Mucosa of stomach (tissue), 1 donor: ENCODE data around the gene CEP290.

Experiments
- H3K27me3 ChIP-seq: one replicate; pipeline ENCODE4 v1.7.0; 2013; ENCODE audit warnings: mild to moderate bottlenecking, low read length; ENCODE audit not compliant: control insufficient read depth, insufficient read depth
- H3K36me3 ChIP-seq: one replicate; pipeline ENCODE4 v1.7.0; 2013; ENCODE audit warnings: low read length; ENCODE audit not compliant: control insufficient read depth, insufficient read depth
- H3K4me1 ChIP-seq: one replicate; pipeline ENCODE4 v1.7.0; 2013; ENCODE audit warnings: mild to moderate bottlenecking, low read length; ENCODE audit not compliant: control insufficient read depth, insufficient read depth
- H3K4me3 ChIP-seq: one replicate; pipeline ENCODE4 v1.7.0; 2013; ENCODE audit warnings: low read length
- H3K9ac ChIP-seq: one replicate; pipeline ENCODE4 v1.7.0; 2013; ENCODE audit warnings: mild to moderate bottlenecking, low read length, moderate library complexity
- H3K9me3 ChIP-seq: one replicate; pipeline ENCODE4 v1.7.0; 2013; ENCODE audit warnings: mild to moderate bottlenecking, low read length, moderate library complexity; ENCODE audit not compliant: control insufficient read depth
- donor health status: Pancreatic carcinoma.

Gene CEP290

GRCh38 chr12:88132392-88132791, 9.5 kb downstream of the CEP290 start:
- no peaks in the 10 kb centered on the region for H3K27me3 ChIP-seq
- H3K36me3 ChIP-seq: no peaks in the 10 kb centered on the region
- H3K4me3 ChIP-seq: no peak overlapping the region
- no peak overlapping the region for H3K9ac ChIP-seq
- H3K4me1 ChIP-seq: no peaks in the 10 kb centered on the region
- no peaks in the 10 kb centered on the region for H3K9me3 ChIP-seq

- Histone ChIP-seq H3K36me3 (no peaks in the 10 kb centered on the region), H3K27me3 (no peaks in the 10 kb centered on the region)
Measured at GRCh38 chr12:88127855-88128254, 14.0 kb downstream of the CEP290 start.

GRCh38 chr12:88127099-88127498, 14.8 kb downstream of the CEP290 start:
- no peaks in the 10 kb centered on the region for H3K4me1 ChIP-seq
- no peaks in the 10 kb centered on the region for H3K27me3 ChIP-seq
- H3K9ac ChIP-seq: no peak overlapping the region
- no peak overlapping the region for H3K4me3 ChIP-seq
- no peaks in the 10 kb centered on the region for H3K36me3 ChIP-seq
- H3K9me3 ChIP-seq: no peaks in the 10 kb centered on the region

More at GRCh38 chr12:88127855-88128254, 14.0 kb downstream of the CEP290 start:
- no peaks in the 10 kb centered on the region for H3K4me1 ChIP-seq
- H3K9ac ChIP-seq: no peak overlapping the region
- H3K9me3 ChIP-seq: no peaks in the 10 kb centered on the region
- no peak overlapping the region for H3K4me3 ChIP-seq

GRCh38 chr12:88122666-88123065, 19.2 kb downstream of the CEP290 start:
- no peaks in the 10 kb centered on the region for H3K9me3 ChIP-seq
- H3K9ac ChIP-seq: no peak overlapping the region
- no peak overlapping the region for H3K4me3 ChIP-seq
- no peaks in the 10 kb centered on the region for H3K4me1 ChIP-seq
- no peaks in the 10 kb centered on the region for H3K27me3 ChIP-seq
- H3K36me3 ChIP-seq: no peaks in the 10 kb centered on the region

GRCh38 chr12:88113871-88114270, 28.0 kb downstream of the CEP290 start:
- H3K36me3 ChIP-seq: no peaks in the 10 kb centered on the region

GRCh38 chr12:88111074-88111652, 30.7 kb downstream of the CEP290 start:
- Histone ChIP-seq H3K9ac (peak overlapping the region; percentile 62), H3K4me1 (no peaks in the 10 kb centered on the region), H3K4me3 (no peak overlapping the region), H3K27me3 (no peaks in the 10 kb centered on the region), H3K9me3 (no peaks in the 10 kb centered on the region), H3K36me3 (no peaks in the 10 kb centered on the region)

More at GRCh38 chr12:88113871-88114270, 28.0 kb downstream of the CEP290 start:
- Histone ChIP-seq H3K27me3 (no peaks in the 10 kb centered on the region), H3K9ac (no peak overlapping the region), H3K9me3 (no peaks in the 10 kb centered on the region), H3K4me1 (no peaks in the 10 kb centered on the region), H3K4me3 (no peak overlapping the region)

- no peaks in the 10 kb centered on the region for H3K27me3 ChIP-seq
- H3K36me3 ChIP-seq: no peaks in the 10 kb centered on the region
- H3K4me1 ChIP-seq: no peaks in the 10 kb centered on the region
- no peak overlapping the region for H3K4me3 ChIP-seq
- no peak overlapping the region for H3K9ac ChIP-seq
- no peaks in the 10 kb centered on the region for H3K9me3 ChIP-seq
Measured at GRCh38 chr12:88108021-88108420, 33.9 kb downstream of the CEP290 start.

- no peaks in the 10 kb centered on the region for H3K9me3 ChIP-seq
- H3K4me1 ChIP-seq: no peaks in the 10 kb centered on the region
- H3K27me3 ChIP-seq: no peaks in the 10 kb centered on the region
- no peak overlapping the region for H3K9ac ChIP-seq
- H3K4me3 ChIP-seq: no peak overlapping the region
- H3K36me3 ChIP-seq: no peaks in the 10 kb centered on the region
Measured at GRCh38 chr12:88093573-88093972, 48.3 kb downstream of the CEP290 start.

- Histone ChIP-seq H3K4me3 (no peak overlapping the region), H3K4me1 (no peaks in the 10 kb centered on the region), H3K9me3 (no peaks in the 10 kb centered on the region), H3K36me3 (no peaks in the 10 kb centered on the region), H3K9ac (no peak overlapping the region), H3K27me3 (no peaks in the 10 kb centered on the region)
Measured at GRCh38 chr12:88092771-88093170, 49.1 kb downstream of the CEP290 start.

GRCh38 chr12:88084210-88084609, 57.7 kb downstream of the CEP290 start:
- Histone ChIP-seq H3K9me3 (no peaks in the 10 kb centered on the region), H3K4me3 (no peak overlapping the region), H3K4me1 (no peaks in the 10 kb centered on the region), H3K36me3 (no peaks in the 10 kb centered on the region), H3K9ac (no peak overlapping the region), H3K27me3 (no peaks in the 10 kb centered on the region)

GRCh38 chr12:88083634-88084033, 58.3 kb downstream of the CEP290 start:
- Histone ChIP-seq H3K4me1 (no peaks in the 10 kb centered on the region), H3K36me3 (no peaks in the 10 kb centered on the region), H3K4me3 (no peak overlapping the region), H3K9me3 (no peaks in the 10 kb centered on the region), H3K27me3 (no peaks in the 10 kb centered on the region), H3K9ac (no peak overlapping the region)

- H3K4me1 ChIP-seq: no peaks in the 10 kb centered on the region
- H3K36me3 ChIP-seq: no peaks in the 10 kb centered on the region
- no peak overlapping the region for H3K4me3 ChIP-seq
- no peak overlapping the region for H3K9ac ChIP-seq
- no peaks in the 10 kb centered on the region for H3K9me3 ChIP-seq
- H3K27me3 ChIP-seq: no peaks in the 10 kb centered on the region
Measured at GRCh38 chr12:88081247-88081646, 60.6 kb downstream of the CEP290 start.

GRCh38 chr12:88067301-88067700, 74.6 kb downstream of the CEP290 start:
- H3K36me3 ChIP-seq: no peaks in the 10 kb centered on the region
- H3K9me3 ChIP-seq: no peaks in the 10 kb centered on the region
- no peak overlapping the region for H3K4me3 ChIP-seq
- H3K4me1 ChIP-seq: no peaks in the 10 kb centered on the region
- H3K27me3 ChIP-seq: no peaks in the 10 kb centered on the region
- H3K9ac ChIP-seq: no peak overlapping the region
